ENCODE measurements around the gene FOXQ1. TPM values are rescaled to one million over a fixed set of nuclear protein-coding genes. Genes with fewer than 3 reads are reported as not detected.

Gene FOXQ1
- polyA plus RNA-seq, 1 of the 3 experiments (the other 2 are of a cell fraction), result not detected

GRCh38 chr6:1263850-1264377, 48.0 kb upstream of the FOXQ1 start:
- no peak overlapping the region for H3K4me2 ChIP-seq
- no peak for DNase-seq
- POLR2A ChIA-PET, result no interaction called here
- H4K20me1 ChIP-seq (ENCODE audit: insufficient read depth), result no peaks in the 10 kb centered on the region
- H3K36me3 ChIP-seq (replicated peaks in 1 of 2; ENCODE audit: control insufficient read depth in 1 of 2, insufficient read depth in 2 of 2, low read length in 1 of 2), result no peaks in the 10 kb centered on the region
- no peaks in the 10 kb centered on the region for H3F3A ChIP-seq (replicated peaks; ENCODE audit: insufficient read depth)
- no peak overlapping the region for H3K27ac ChIP-seq (ENCODE audit: low read depth in 2 of 2, low read length in 1 of 2)
- H3K9ac ChIP-seq, result no peak overlapping the region
- WGBS (ENCODE audit: low lambda C conversion rate), result 11% methylated on average over 10 of the region's 10 CpGs
- no peaks in the 10 kb centered on the region for H3K9me2 ChIP-seq
- no peak overlapping the region for H2AFZ ChIP-seq (ENCODE audit: low read depth)
- H3K4me3 ChIP-seq (ENCODE audit: low read depth in 2 of 2, low read length in 1 of 2), result no peak overlapping the region
- CTCF ChIA-PET, result interaction anchor here (0.6 kb wide), 1 partner anchor 133 kb away, joined by 3 read pairs; no protein-coding TSS in a partner anchor
- H3K27me3 ChIP-seq (ENCODE audit: insufficient read depth), result peaks cover 9% of the 10 kb centered on the region; the same call in 1 of the 2 replicates
- no peaks in the 10 kb centered on the region for H3K79me2 ChIP-seq (ENCODE audit: insufficient read depth)
- TF ChIP-seq RCOR1 (IDR thresholded peaks at IDR 0.05; ENCODE audit: low read length) (no peak), JUND (IDR thresholded peaks at IDR 0.05) (no peak), NFIC (IDR thresholded peaks at IDR 0.05; ENCODE audit: borderline replicate concordance) (no peak), TAF1 (IDR thresholded peaks at IDR 0.05; ENCODE audit: borderline replicate concordance, low read depth, low read length) (no peak), REST (IDR thresholded peaks at IDR 0.05; ENCODE audit: low read depth, low read length) (no peak), MAX (IDR thresholded peaks at IDR 0.05; ENCODE audit: low read depth) (no peak), USF1 (IDR thresholded peaks at IDR 0.05; ENCODE audit: borderline replicate concordance, low read depth) (no peak), ZBTB33 (IDR thresholded peaks at IDR 0.05; ENCODE audit: borderline replicate concordance, low read depth) (no peak), NRF1 (IDR thresholded peaks at IDR 0.05; ENCODE audit: low read depth, low read length) (no peak), POLR2AphosphoS5 (IDR thresholded peaks at IDR 0.05; ENCODE audit: low read depth, low read length) (no peak), USF2 (IDR thresholded peaks at IDR 0.05; ENCODE audit: borderline replicate concordance, low read depth, low read length) (no peak), CHD2 (IDR thresholded peaks at IDR 0.05; ENCODE audit: low read length, partially characterized antibody) (no peak), MXI1 (IDR thresholded peaks at IDR 0.05; ENCODE audit: low read depth, low read length) (no peak), EZH2phosphoT487 (IDR thresholded peaks at IDR 0.05; ENCODE audit: borderline replicate concordance, low read depth) (no peak), TEAD4 (IDR thresholded peaks at IDR 0.05; ENCODE audit: borderline replicate concordance, insufficient read depth) (no peak), GATA2 (CRISPR knock-in tag; IDR thresholded peaks at IDR 0.05) (no peak), TCF12 (IDR thresholded peaks at IDR 0.05) (no peak), MEF2A (IDR thresholded peaks at IDR 0.05; ENCODE audit: borderline replicate concordance, low read depth) (no peak)
- H3K4me1 ChIP-seq (ENCODE audit: control insufficient read depth in 1 of 2, insufficient read depth in 2 of 2, low read depth in 1 of 2, low read length in 1 of 2), result no peaks in the 10 kb centered on the region
- no peaks in the 10 kb centered on the region for H3K9me3 ChIP-seq

All from SK-N-SH (cell line).